Left renal pelvis (tissue), 4 donors: Measurements from ENCODE around the gene PLAC8L1. TPM values are rescaled to one million over a fixed set of nuclear protein-coding genes. Genes with fewer than 3 reads are reported as not detected.

ENCODE experiments used
- DNase-seq, 4 donors: peaks; one replicate each; pipeline ENCODE4 v3.0.0-alpha.2; 2013; ENCODE audit warnings: low read depth in 4 of 4, low spot score in 3 of 4
- polyA plus RNA-seq, 4 donors: library from polyadenylated mRNA; unstranded; fragments of 120-200 nt; gene quantifications; one replicate each; pipeline ENCODE4 v1.2.1, GENCODE V29; 2013; ENCODE audit not compliant: insufficient read length in 4 of 4

PLAC8L1 gene
- polyA plus RNA-seq, 4 donors: 0.62 to 2.6 (median 0.87) TPM

- no peak for DNase-seq
Observed at GRCh38 chr5:146047396-146047795, 58.0 kb downstream of the PLAC8L1 start.

GRCh38 chr5:146043722-146044121 lies 61.7 kb downstream of the PLAC8L1 start:
- DNase-seq: no peak

- no peak for DNase-seq
Observed at GRCh38 chr5:146042628-146043279, 62.6 kb downstream of the PLAC8L1 start.

- no peak for DNase-seq
Observed at GRCh38 chr5:146041180-146041789, 64.1 kb downstream of the PLAC8L1 start.

- no peak for DNase-seq
Observed at GRCh38 chr5:146040527-146040926, 64.8 kb downstream of the PLAC8L1 start.

- no peak for DNase-seq
Observed at GRCh38 chr5:146039420-146039819, 66.0 kb downstream of the PLAC8L1 start.

GRCh38 chr5:146034605-146035004 lies 70.8 kb downstream of the PLAC8L1 start:
- no peak for DNase-seq

Other genes with a start within 250 kb of the PLAC8L1 start
- not detected for gene GRXCR2, start 232.6 kb downstream of the PLAC8L1 start, polyA plus RNA-seq
- 1 to 10 TPM; 1.8 to 6.1 (median 4.7) TPM for gene SH3RF2, start 169.0 kb downstream of the PLAC8L1 start, polyA plus RNA-seq
- gene LARS1, start 77.1 kb upstream of the PLAC8L1 start, polyA plus RNA-seq: 100 to 1,000 TPM; 106 to 142 (median 136) TPM
- gene RBM27, start 98.0 kb upstream of the PLAC8L1 start, polyA plus RNA-seq: 10 to 100 TPM; 25.2 to 34.4 (median 29.7) TPM
- gene POU4F3, start 233.3 kb upstream of the PLAC8L1 start, polyA plus RNA-seq: under 1 TPM; 0.07 to 0.17 (median 0.10) TPM